Measurements from ENCODE around the gene KIR2DL4. TPM values are rescaled to one million over a fixed set of nuclear protein-coding genes. Genes with fewer than 3 reads are reported as not detected.
"Not testable (repeated sequence)": the region's sequence is repeated elsewhere in the genome, so short reads cannot be mapped to it uniquely, and the experiment has no call there.

The KIR2DL4 gene
- total RNA-seq, 1 experiment from 2014 or later = not detected

GRCh38 chr19:54804101-54804500 lies 691 bp downstream of the KIR2DL4 start:
- no peak for TF ChIP-seq CTCF (IDR thresholded peaks at IDR 0.05; ENCODE audit: unreplicated experiment)
- no TSS peak for BruUV-seq (replicated peaks)
- H3K4me1 Mint-ChIP-seq (ENCODE audit: low read depth, unreplicated experiment) = no peaks in the 10 kb centered on the region
- H3K27me3 Mint-ChIP-seq (ENCODE audit: unreplicated experiment) = peaks cover 84% of the 10 kb centered on the region
- intact Hi-C loops (cut with micrococcal nuclease; ENCODE audit: unreplicated experiment) = no loop called here
- no peak for DNase-seq
- no peaks in the 10 kb centered on the region for H3K36me3 Mint-ChIP-seq (ENCODE audit: insufficient read depth, unreplicated experiment)
- H3K27ac Mint-ChIP-seq (ENCODE audit: unreplicated experiment) = no peak overlapping the region
- CTCF ChIA-PET = interaction anchor here (0.5 kb wide), 1 partner anchor 573 kb away, joined by 3 read pairs; the partner anchor contains the start of gene TMEM190
- H3K4me3 Mint-ChIP-seq (ENCODE audit: low read depth, unreplicated experiment) = no peak overlapping the region
- peaks cover 6% of the 10 kb centered on the region for H3K9me3 Mint-ChIP-seq (ENCODE audit: low read depth, unreplicated experiment)

- H3K27ac Mint-ChIP-seq (ENCODE audit: unreplicated experiment) = no peak overlapping the region
- CTCF ChIA-PET = no interaction called here
- BruUV-seq (replicated peaks) = no TSS peak
- TF ChIP-seq CTCF (IDR thresholded peaks at IDR 0.05; ENCODE audit: unreplicated experiment) = no peak
- no peak for DNase-seq
- H3K4me1 Mint-ChIP-seq (ENCODE audit: low read depth, unreplicated experiment) = no peaks in the 10 kb centered on the region
- no peak overlapping the region for H3K4me3 Mint-ChIP-seq (ENCODE audit: low read depth, unreplicated experiment)
- intact Hi-C loops (cut with micrococcal nuclease; ENCODE audit: unreplicated experiment) = no loop called here
- peaks cover 3% of the 10 kb centered on the region for H3K9me3 Mint-ChIP-seq (ENCODE audit: low read depth, unreplicated experiment)
- peaks cover 84% of the 10 kb centered on the region for H3K27me3 Mint-ChIP-seq (ENCODE audit: unreplicated experiment)
- H3K36me3 Mint-ChIP-seq (ENCODE audit: insufficient read depth, unreplicated experiment) = no peaks in the 10 kb centered on the region
These were observed 1.2 kb downstream of the KIR2DL4 start for GRCh38 chr19:54804571-54804970.

GRCh38 chr19:54805665-54806515 lies 2.5 kb downstream of the KIR2DL4 start:
- no peak for TF ChIP-seq CTCF (IDR thresholded peaks at IDR 0.05; ENCODE audit: unreplicated experiment)
- CTCF ChIA-PET = interaction anchor here (0.6 kb wide), 1 partner anchor 10 kb away, joined by 3 read pairs; no protein-coding TSS in a partner anchor
- no peak overlapping the region for H3K27ac Mint-ChIP-seq (ENCODE audit: unreplicated experiment)
- no peak for DNase-seq
- H3K4me3 Mint-ChIP-seq (ENCODE audit: low read depth, unreplicated experiment) = no peak overlapping the region
- no TSS peak for BruUV-seq (replicated peaks)
- H3K4me1 Mint-ChIP-seq (ENCODE audit: low read depth, unreplicated experiment) = no peaks in the 10 kb centered on the region
- peaks cover 93% of the 10 kb centered on the region for H3K27me3 Mint-ChIP-seq (ENCODE audit: unreplicated experiment)
- no peaks in the 10 kb centered on the region for H3K36me3 Mint-ChIP-seq (ENCODE audit: insufficient read depth, unreplicated experiment)
- H3K9me3 Mint-ChIP-seq (ENCODE audit: low read depth, unreplicated experiment) = peaks cover 2% of the 10 kb centered on the region
- intact Hi-C loops (cut with micrococcal nuclease; ENCODE audit: unreplicated experiment) = no loop called here

- no peaks in the 10 kb centered on the region for H3K36me3 Mint-ChIP-seq (ENCODE audit: insufficient read depth, unreplicated experiment)
- H3K4me3 Mint-ChIP-seq (ENCODE audit: low read depth, unreplicated experiment) = no peak overlapping the region
- no peaks in the 10 kb centered on the region for H3K9me3 Mint-ChIP-seq (ENCODE audit: low read depth, unreplicated experiment)
- no peak for DNase-seq
- H3K4me1 Mint-ChIP-seq (ENCODE audit: low read depth, unreplicated experiment) = no peaks in the 10 kb centered on the region
- CTCF ChIA-PET = no interaction called here
- H3K27me3 Mint-ChIP-seq (ENCODE audit: unreplicated experiment) = peaks cover 98% of the 10 kb centered on the region
- BruUV-seq (replicated peaks) = no TSS peak
- no peak overlapping the region for H3K27ac Mint-ChIP-seq (ENCODE audit: unreplicated experiment)
- TF ChIP-seq CTCF (IDR thresholded peaks at IDR 0.05; ENCODE audit: unreplicated experiment) = no peak
- intact Hi-C loops (cut with micrococcal nuclease; ENCODE audit: unreplicated experiment) = no loop called here
These were observed 3.1 kb downstream of the KIR2DL4 start for GRCh38 chr19:54806516-54806838.

- CTCF ChIA-PET; H3K9me3 Mint-ChIP-seq (ENCODE audit: low read depth, unreplicated experiment): not testable (repeated sequence)
These were observed 11.2 kb downstream of the KIR2DL4 start for GRCh38 chr19:54814571-54814970.

GRCh38 chr19:54816251-54816650 lies 12.8 kb downstream of the KIR2DL4 start, which contains the start of gene KIR3DL1:
KIR3DL1 (plus strand) TSS chr19:54816468.
- intact Hi-C loops (cut with micrococcal nuclease; ENCODE audit: unreplicated experiment); H3K36me3 Mint-ChIP-seq (ENCODE audit: insufficient read depth, unreplicated experiment); H3K4me3 Mint-ChIP-seq (ENCODE audit: low read depth, unreplicated experiment); CTCF ChIA-PET; H3K4me1 Mint-ChIP-seq (ENCODE audit: low read depth, unreplicated experiment); BruUV-seq (replicated peaks); H3K27ac Mint-ChIP-seq (ENCODE audit: unreplicated experiment); H3K9me3 Mint-ChIP-seq (ENCODE audit: low read depth, unreplicated experiment); DNase-seq: not testable (repeated sequence)
- H3K27me3 Mint-ChIP-seq (ENCODE audit: unreplicated experiment) = peaks cover 56% of the 10 kb centered on the region

More at GRCh38 chr19:54814571-54814970, 11.2 kb downstream of the KIR2DL4 start:
- H3K36me3 Mint-ChIP-seq (ENCODE audit: insufficient read depth, unreplicated experiment); H3K27ac Mint-ChIP-seq (ENCODE audit: unreplicated experiment); BruUV-seq (replicated peaks); H3K4me1 Mint-ChIP-seq (ENCODE audit: low read depth, unreplicated experiment); DNase-seq; H3K4me3 Mint-ChIP-seq (ENCODE audit: low read depth, unreplicated experiment); intact Hi-C loops (cut with micrococcal nuclease; ENCODE audit: unreplicated experiment): not testable (repeated sequence)
- peaks cover 56% of the 10 kb centered on the region for H3K27me3 Mint-ChIP-seq (ENCODE audit: unreplicated experiment)

All from Calu3 (cell line).